Muscle of arm (tissue), 12 donors: ENCODE data around the gene DNAH1. TPM values are rescaled to one million over a fixed set of nuclear protein-coding genes. Genes with fewer than 3 reads are reported as not detected.

ENCODE experiments used
- DNase-seq: peaks from one replicate; pipeline ENCODE4 v3.0.0-alpha.2; 2013
- polyA plus RNA-seq, 12 donors: library from polyadenylated mRNA; unstranded; fragments of 120-200 nt; gene quantifications; one replicate each; pipeline ENCODE4 v1.2.1, GENCODE V29; 2013; ENCODE audit not compliant: insufficient read length in 12 of 12

DNAH1 gene
- polyA plus RNA-seq, 12 donors, result 2.9 to 25.1 (median 4.3) TPM; not detected in 1

DNA sequence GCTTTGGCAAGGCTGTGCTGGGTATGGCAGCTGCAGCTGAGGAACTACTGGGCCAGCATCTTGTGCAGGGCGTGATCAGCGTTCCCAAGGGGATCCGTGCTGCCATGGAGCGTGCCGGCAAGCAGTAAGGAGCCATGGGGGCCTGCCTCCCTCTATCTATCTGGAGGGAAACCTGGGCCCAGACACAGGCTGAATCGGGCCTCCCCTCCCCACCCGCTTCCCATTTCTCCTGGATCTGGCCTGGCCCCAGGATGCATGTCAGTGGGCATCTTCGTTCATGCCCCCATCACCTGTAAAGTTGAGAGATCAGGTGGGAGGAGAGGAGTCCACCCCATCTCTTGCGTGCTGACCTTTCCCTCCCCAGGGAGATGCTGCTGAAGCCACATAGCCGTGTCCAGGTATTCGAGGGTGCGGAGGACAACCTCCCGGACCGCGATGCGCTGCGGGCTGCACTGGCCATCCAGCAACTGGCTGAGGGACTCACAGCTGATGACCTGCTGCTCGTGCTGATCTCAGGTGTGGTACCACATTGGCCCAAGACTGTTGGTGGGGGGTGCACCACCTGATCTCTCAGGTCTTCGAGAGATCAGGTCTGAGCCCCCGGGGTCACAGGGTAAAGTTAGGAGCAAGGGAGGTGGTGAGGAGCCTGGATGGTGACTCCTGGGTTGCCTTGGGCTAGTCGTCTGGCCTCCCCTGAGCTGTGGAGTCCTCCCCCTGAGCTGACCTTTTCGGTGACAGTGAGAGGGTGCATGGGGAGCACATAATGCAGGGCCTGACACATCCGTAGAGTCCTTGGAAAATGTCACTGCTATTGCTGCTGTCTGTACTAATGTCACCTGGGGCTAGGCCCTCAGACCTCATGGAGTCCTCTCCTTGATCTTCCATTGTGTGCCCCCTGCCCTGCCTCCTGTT is 25.3 kb upstream of the DNAH1 start:
- DNase-seq, result no peak

DNA sequence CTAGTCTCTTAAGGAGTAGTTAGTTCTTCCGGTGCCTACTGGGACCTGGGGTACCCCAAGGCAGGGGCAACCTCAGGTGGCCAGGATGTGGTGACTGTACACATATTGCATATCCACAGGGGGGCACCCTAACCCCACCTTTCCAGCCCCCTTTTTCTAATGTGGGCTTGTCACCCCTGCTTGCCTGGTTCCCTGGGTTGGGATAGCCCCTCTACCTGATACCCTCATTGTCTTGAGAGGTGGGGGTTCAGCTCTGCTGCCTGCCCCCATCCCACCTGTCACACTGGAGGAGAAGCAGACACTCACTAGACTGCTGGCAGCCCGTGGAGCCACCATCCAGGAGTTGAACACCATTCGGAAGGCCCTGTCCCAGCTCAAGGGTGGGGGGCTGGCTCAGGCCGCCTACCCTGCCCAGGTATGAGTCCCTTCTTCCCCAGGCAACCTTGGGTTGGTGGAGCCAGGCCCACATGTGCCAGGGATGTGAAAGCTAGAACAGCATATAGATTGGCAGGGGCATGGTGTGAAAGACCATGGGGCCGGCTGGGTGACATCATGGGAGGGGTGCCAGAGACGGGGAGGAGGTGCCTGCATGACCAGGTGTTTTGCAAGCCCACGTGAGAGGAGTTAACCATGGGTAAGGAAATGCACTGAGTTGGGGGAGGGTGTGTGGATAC is 24.5 kb upstream of the DNAH1 start:
- DNase-seq, result no peak

DNA sequence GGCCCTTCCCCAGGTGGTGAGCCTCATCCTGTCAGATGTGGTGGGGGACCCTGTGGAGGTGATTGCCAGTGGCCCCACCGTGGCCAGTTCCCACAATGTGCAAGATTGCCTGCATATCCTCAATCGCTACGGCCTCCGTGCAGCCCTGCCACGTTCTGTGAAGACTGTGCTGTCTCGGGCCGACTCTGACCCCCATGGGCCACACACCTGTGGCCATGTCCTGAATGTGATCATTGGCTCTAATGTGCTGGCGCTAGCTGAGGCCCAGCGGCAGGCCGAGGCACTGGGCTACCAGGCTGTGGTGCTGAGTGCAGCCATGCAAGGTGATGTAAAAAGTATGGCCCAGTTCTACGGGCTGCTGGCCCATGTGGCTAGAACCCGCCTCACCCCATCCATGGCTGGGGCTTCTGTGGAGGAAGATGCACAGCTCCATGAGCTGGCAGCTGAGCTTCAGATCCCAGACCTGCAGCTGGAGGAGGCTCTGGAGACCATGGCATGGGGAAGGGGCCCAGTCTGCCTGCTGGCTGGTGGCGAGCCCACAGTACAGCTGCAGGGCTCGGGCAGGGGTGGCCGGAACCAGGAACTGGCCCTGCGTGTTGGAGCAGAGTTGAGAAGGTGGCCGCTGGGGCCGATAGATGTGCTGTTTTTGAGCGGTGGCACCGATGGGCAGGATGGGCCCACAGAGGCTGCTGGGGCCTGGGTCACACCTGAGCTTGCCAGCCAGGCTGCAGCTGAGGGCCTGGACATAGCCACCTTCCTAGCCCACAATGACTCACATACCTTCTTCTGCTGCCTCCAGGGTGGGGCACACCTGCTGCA is 23.7 kb upstream of the DNAH1 start:
- DNase-seq, result no peak

GRCh38 chr3:52293491-52294319 is 22.4 kb upstream of the DNAH1 start:
- DNase-seq, result no peak

DNA sequence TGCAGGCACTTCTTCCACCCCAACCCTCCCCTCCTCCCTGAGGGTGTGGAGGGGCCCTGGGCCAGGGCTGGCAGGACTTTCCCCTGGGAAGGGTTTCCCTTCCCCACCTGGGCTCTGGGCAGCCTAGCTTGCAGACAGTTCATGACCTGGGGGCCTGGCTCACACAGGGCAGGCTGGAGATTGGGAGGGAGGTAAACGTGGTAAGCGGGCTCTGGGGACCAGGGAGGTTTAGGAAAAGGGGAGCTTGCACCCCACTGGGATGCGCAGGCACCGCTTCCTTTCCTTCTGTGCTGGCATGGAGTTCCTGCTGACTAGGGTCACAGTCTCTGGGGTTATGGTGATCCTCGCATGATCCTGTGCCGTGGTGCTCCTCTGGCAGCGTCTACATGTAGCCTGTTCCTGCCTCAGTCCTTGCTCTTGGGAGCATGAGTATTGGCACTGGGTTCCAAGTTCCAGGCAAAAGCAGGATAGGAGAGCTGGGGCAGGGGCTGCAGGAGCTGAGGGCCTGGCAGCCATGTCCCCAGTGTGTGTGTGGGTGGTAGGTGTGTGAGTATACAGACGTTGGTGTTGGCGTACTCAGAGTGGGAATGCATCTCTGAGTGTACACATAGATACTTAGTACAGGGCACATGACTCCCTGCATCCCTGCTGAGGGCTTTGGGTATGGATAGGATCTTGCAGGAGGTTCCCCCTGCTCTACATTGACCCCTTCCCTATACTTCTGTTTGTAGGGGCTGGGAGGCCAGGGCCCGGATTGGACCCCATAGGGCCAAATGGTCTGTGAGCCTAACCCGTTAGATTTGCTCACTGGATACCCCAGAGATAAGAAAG is 21.6 kb upstream of the DNAH1 start:
- no peak for DNase-seq

DNA sequence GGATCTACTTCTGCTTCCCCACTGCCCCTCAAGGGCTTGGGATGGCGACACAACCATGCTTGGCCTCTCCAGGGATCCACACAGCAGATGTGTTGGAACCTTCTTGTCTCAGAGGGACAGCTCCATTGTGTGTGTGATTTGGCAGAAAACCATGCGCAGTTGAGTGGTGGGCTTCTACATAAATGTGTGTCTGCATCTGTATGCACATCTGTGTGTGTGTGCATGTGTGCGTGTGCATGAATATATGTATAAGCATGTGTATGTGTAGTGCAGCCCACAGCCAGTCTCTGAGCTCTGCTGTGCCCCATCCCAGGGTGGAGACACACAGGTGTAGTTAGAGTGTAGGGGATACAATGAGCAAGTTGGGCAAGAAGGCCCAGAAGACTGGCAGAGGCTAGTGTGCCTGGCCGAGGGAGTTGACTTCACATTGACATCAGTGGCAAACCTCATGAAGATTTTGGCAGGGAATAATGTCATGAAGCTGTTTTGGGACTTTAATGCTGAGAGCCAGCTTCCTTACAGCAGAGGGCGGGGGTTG is 20.4 kb upstream of the DNAH1 start:
- DNase-seq, result no peak

GRCh38 chr3:52297242-52298148 is 18.6 kb upstream of the DNAH1 start:
- DNase-seq, result no peak

DNA sequence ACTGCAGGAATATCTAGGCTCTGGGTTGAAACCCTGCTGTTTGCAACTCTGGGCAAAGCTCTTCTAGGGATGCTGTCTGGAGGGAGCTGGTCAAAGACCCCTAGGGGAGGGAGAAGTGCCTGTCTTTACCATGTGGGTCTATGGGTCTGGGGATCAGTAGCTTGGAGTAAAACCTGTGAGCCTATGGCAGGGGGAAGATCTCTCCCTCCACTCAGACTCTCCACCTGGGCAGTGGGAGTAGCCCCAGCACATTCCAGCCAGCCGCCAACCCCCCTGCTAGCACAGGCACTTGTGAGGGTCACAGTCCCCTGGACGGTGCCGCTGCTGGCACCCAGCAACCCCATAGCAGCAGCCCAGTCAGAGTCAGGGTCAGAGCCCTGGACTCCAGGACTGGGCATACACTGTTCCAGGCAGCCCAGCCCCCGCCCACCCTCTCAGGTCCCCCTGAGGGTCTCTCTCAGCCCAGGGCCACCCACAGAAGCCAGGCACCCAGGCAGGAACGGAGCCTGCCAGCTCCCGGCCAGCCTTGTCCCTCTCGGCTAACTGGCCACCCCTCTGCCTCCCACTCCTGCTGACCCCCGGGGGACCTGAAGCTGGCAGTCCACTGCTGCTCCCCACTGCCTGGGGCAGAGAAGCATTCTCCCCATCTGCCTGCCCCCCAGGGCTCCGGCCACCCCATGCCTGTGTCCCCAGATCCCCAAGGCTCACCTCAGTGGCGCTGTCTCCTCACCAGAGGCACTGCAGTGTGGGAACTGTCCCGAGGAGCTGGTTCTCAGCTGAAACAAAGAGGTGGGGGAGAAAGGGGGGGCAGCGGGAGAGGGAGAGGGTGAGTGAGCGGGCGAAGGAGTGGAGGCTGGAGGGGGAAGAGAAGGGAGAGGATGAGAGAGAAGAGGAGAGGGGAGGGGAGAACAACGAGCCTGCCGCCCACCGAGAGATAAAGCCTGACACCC is 17.7 kb upstream of the DNAH1 start:
- no peak for DNase-seq

GRCh38 chr3:52299247-52299878 is 16.8 kb upstream of the DNAH1 start:
- no peak for DNase-seq

DNA sequence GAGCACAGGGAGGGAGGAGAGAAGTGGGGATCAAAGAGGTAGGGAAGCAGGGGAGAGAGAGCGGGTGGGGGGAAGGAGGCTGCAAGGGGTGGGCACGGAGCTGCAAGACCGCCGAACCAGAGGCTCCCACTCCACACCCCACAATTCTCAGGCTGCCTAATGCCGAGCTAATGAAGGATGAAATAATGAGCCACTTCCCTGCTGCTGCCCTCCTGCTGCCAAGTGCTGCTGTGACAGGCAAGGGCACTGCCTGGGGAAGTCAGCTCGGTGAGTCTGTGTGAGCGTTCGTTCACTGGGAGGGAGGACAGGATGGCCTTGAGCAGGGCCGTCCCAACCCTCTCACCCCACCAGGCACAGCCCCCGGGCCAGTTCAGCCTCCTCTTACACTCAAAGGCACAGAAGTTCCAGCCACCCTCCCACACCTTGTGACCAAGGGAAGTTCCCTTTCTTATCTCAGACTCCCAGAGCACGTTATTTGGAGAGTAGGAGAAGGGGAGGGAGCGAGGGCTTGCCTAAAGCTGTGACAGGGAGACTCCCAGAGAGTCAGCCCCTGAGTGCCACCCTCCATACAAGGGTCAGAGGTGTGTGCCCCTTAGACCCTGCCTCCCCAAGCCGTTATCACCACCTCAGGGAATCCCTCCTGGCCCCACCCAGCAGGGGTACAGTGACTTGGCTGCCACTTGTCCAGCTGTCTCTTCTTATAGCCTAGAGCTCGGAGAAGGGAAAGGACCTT is 16.1 kb upstream of the DNAH1 start:
- no peak for DNase-seq

DNA sequence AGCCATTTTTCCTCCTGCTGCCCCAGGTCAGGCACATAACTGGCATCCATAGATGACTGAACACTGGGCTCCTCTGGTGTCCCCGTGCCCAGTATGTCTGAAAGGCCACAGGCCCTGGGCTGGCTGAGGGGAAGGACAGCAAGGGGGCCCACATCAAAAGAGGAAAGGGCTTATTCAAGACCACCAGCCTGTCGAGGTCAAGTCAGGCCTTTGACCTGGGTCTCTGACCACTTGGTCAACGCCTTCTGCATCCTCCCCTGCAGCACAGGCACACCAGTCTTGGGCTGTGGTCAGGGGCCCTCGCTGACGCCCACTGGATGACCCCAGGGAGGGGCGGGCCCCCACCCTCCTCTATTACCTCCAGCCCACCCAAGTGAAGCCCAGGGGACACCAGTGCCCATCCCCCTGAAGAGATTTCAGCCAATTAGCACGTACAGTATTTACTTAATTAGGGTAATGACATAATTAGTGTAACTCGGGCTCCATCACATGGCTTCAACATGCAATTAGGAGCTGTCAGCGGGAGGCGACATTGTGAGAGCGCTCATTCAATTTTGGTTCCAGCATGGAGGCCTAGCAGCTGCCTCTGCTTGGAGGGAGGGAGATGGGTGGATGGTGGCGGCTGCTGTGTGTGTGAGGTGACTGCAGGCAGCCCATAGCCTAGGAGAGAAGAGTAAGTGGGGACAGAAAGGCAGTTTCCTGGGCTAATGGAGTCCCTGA is 13.5 kb upstream of the DNAH1 start:
- DNase-seq, result no peak

DNA sequence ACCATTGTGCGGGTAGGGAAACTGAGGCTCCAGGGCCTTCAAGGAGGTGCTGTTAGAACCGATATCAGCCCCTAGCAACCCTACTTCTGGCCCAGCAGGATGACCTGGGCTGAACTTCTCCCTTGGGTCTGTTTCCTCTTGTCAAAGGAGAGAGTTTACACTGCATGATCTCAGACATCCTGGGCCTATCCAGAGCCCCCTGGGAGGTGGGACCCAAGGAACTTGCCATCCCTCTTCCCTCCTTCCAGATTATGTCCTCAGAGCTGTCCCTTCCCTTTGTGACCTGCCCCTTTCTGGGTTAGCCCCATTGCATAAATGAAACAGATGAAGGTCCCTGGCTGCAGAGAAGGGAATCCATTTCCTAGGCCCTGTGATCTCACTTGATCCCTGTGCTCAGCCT is 12.3 kb upstream of the DNAH1 start:
- DNase-seq, result no peak

DNA sequence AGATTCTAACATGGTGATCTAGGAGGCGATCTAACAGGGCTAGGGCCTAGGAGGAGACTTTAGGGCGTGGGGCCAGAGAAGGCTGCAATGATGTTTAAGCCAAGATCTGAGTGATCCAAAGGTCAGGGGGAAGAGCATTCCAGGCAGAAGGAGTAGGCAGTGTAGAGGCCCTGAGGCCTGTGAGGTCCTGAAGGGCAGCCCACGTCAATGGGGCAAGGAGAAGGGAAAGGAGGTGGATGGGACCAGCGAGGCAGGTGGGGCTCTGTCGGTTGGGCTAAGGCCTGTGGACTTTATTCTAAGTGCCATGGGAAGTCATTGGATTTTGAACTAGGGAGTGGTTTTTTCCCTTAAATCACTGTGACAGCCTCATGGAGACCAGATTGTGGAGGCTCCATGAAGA is 10.2 kb upstream of the DNAH1 start:
- DNase-seq, result no peak

- DNase-seq, result no peak
These were observed 9.1 kb upstream of the DNAH1 start for GRCh38 chr3:52306978-52307377.

GRCh38 chr3:52308308-52308707 is 7.8 kb upstream of the DNAH1 start:
- no peak for DNase-seq
